CD4-positive, CD25-positive, alpha-beta regulatory T cell (primary cell): ENCODE measurements around the gene C4orf36. TPM values are rescaled to one million over a fixed set of nuclear protein-coding genes. Genes with fewer than 3 reads are reported as not detected.

Experiments used
- ATAC-seq, 2 donors: fragments of 150-1000 bp; cut with Tn5 transposase; one replicate each; pipeline ENCODE4 v1.10.0; 2021; ENCODE audit warnings: low read depth in 2 of 2, moderate number of reproducible peaks in 2 of 2, moderate library complexity in 1 of 2
- DNase-seq, 3 donors: peaks; one replicate each; pipeline versions ENCODE4 v3.0.0 to v3.0.0-alpha.2; 2012 to 2022; ENCODE audit warnings: mixed read lengths in 1 of 3
- H3K27ac ChIP-seq: one replicate; pipeline ENCODE4 v1.7.0; 2013; ENCODE audit warnings: mild to moderate bottlenecking, low read length; ENCODE audit not compliant: insufficient read depth, poor library complexity, severe bottlenecking
- H3K27me3 ChIP-seq: one replicate; pipeline ENCODE4 v1.7.0; 2013; ENCODE audit warnings: low read length; ENCODE audit not compliant: control insufficient read depth, insufficient read depth
- H3K36me3 ChIP-seq: one replicate; pipeline ENCODE4 v1.7.0; 2013; ENCODE audit warnings: mild to moderate bottlenecking, low read length, moderate library complexity; ENCODE audit not compliant: control insufficient read depth, insufficient read depth
- H3K4me1 ChIP-seq: 2 replicates; pipeline ENCODE4 v1.7.0; 2013; ENCODE audit warnings: mild to moderate bottlenecking, low read length; ENCODE audit not compliant: insufficient read depth, control insufficient read depth, poor library complexity, severe bottlenecking
- H3K4me3 ChIP-seq: one replicate; pipeline ENCODE4 v1.7.0; 2013; ENCODE audit warnings: low read depth, mild to moderate bottlenecking, low read length, moderate library complexity
- H3K9me3 ChIP-seq, 2 experiments: 1 replicate in 1 of 2; 2 replicates in 1 of 2; pipeline ENCODE4 v1.7.0; 2013; ENCODE audit warnings: low read length in 2 of 2, mild to moderate bottlenecking in 1 of 2, moderate library complexity in 1 of 2; ENCODE audit not compliant: control insufficient read depth in 2 of 2
- H3K27ac Mint-ChIP-seq, 3 donors: one replicate each; pipeline ENCODE4 v1.8.0; 2020 to 2022; ENCODE audit warnings: mild to moderate bottlenecking in 3 of 3, mixed read lengths in 3 of 3, moderate library complexity in 2 of 3
- H3K27me3 Mint-ChIP-seq: one replicate; pipeline ENCODE4 v1.8.0; 2022; ENCODE audit warnings: mild to moderate bottlenecking, mixed read lengths
- H3K36me3 Mint-ChIP-seq: one replicate; pipeline ENCODE4 v1.8.0; 2020; ENCODE audit warnings: mixed read lengths
- H3K4me1 Mint-ChIP-seq, 4 donors: one replicate each; pipeline ENCODE4 v1.8.0; 2020 to 2022; ENCODE audit warnings: mixed read lengths in 4 of 4, mild to moderate bottlenecking in 1 of 4
- H3K4me3 Mint-ChIP-seq, 4 donors: one replicate each; pipeline ENCODE4 v1.8.0; 2020 to 2022; ENCODE audit warnings: mild to moderate bottlenecking in 4 of 4, mixed read lengths in 4 of 4, moderate library complexity in 3 of 4
- H3K9me3 Mint-ChIP-seq, 7 donors: one replicate each; pipeline ENCODE4 v1.8.0; 2020 to 2022; ENCODE audit warnings: mixed read lengths in 7 of 7, mild to moderate bottlenecking in 3 of 7, moderate library complexity in 2 of 7
- polyA plus RNA-seq, 4 donors: library from polyadenylated mRNA; unstranded; fragments of 300-500 nt; fragmentation: Illumina TruSeq; gene quantifications; one replicate each; pipeline ENCODE4 v1.2.3, GENCODE V29; 2021
- total RNA-seq: library from RNA; stranded (reverse); gene quantifications from one replicate; pipeline ENCODE4 v1.2.3, GENCODE V29; 2022

The C4orf36 gene
- total and polyA plus RNA-seq, 5 donors from 2014 or later = not detected

- H3K27me3 Mint-ChIP-seq = peaks cover 17% of the 10 kb centered on the region
- H3K27ac ChIP-seq = no peak overlapping the region
- H3K4me1 ChIP-seq = no peaks in the 10 kb centered on the region
- no peaks in the 10 kb centered on the region for H3K36me3 ChIP-seq
- H3K4me1 Mint-ChIP-seq = no peaks in the 10 kb centered on the region
- no peaks in the 10 kb centered on the region for H3K9me3 ChIP-seq
- H3K4me3 Mint-ChIP-seq = no peak overlapping the region
- peaks cover 0 to 2% (median 0%) of the 10 kb centered on the region in 7 donors for H3K9me3 Mint-ChIP-seq
- no peak overlapping the region for H3K27ac Mint-ChIP-seq
- no peak overlapping the region for H3K4me3 ChIP-seq
- DNase-seq (no peak), ATAC-seq (no peak)
- no peaks in the 10 kb centered on the region for H3K36me3 Mint-ChIP-seq
- no peaks in the 10 kb centered on the region for H3K27me3 ChIP-seq
Observed at GRCh38 chr4:86833615-86834014, 58.6 kb downstream of the C4orf36 start.

- Mint-ChIP-seq H3K9me3 (peaks cover 0 to 2% (median 0%) of the 10 kb centered on the region in 7 donors), H3K27ac (no peak overlapping the region), H3K27me3 (peaks cover 17% of the 10 kb centered on the region), H3K36me3 (no peaks in the 10 kb centered on the region), H3K4me3 (no peak overlapping the region), H3K4me1 (peaks cover 0 to 2% (median 0%) of the 10 kb centered on the region in 4 donors)
- Histone ChIP-seq H3K27me3 (no peaks in the 10 kb centered on the region), H3K27ac (no peak overlapping the region), H3K4me3 (no peak overlapping the region), H3K36me3 (no peaks in the 10 kb centered on the region), H3K9me3 (no peaks in the 10 kb centered on the region), H3K4me1 (no peaks in the 10 kb centered on the region)
- DNase-seq = no peak
- ATAC-seq = no peak
Observed at GRCh38 chr4:86831262-86832130, 60.7 kb downstream of the C4orf36 start.

Other genes starting within 250 kb of the C4orf36 start
- not detected for gene SLC10A6, start 43.0 kb downstream of the C4orf36 start, total RNA-seq
- not detected for gene SLC10A6, start 43.0 kb downstream of the C4orf36 start, polyA plus RNA-seq
- gene AFF1, start 42.6 kb upstream of the C4orf36 start, total RNA-seq = 122 TPM
- gene AFF1, start 42.6 kb upstream of the C4orf36 start, polyA plus RNA-seq = 10 to 100 TPM; 18.1 to 43.3 (median 28.0) TPM